ENCODE measurements around the gene KDM2A. TPM values are rescaled to one million over a fixed set of nuclear protein-coding genes. Genes with fewer than 3 reads are reported as not detected.

KDM2A gene
- total RNA-seq, 1 experiment from 2014 or later, result 50.4 TPM

DNA sequence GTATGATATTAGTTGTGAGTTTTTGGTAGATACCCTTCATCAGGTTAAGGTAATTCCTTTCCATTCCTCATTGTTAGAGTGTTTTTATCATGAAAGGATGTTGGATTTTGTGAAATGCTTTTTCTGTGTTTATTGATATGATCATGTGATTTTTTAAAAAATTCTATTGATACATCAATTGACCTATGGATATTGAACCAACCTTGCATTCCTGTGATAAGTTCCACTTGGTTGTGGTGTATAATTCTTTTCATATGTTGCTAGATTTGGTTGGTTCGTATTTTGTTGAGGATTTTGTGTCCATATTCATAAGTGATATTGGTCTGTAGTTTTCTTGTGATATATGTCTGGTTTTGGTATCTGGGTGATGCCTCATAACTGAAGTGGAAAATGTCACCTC lies 176.8 kb downstream of the KDM2A start:
- POLR2A ChIA-PET, result no interaction called here
- Histone ChIP-seq H3K4me3 (replicated peaks in 1 of 2; ENCODE audit: low read depth in 1 of 2, low read length in 2 of 2) (no peak overlapping the region), H3K4me2 (ENCODE audit: low read length) (no peak overlapping the region), H4K20me1 (ENCODE audit: insufficient read depth) (no peaks in the 10 kb centered on the region), H3K27me3 (ENCODE audit: insufficient read depth, low read length) (no peaks in the 10 kb centered on the region), H3K9me2 (ENCODE audit: insufficient read depth) (no peaks in the 10 kb centered on the region), H3K27ac (ENCODE audit: low read depth, low read length) (no peak overlapping the region), H3K9me3 (ENCODE audit: control insufficient read depth in 1 of 2, insufficient read depth in 1 of 2, low read depth in 1 of 2, low read length in 2 of 2) (peaks cover 0 to 17% of the 10 kb centered on the region in 2 experiments; a peak in 1 of 4 replicates), H3K36me3 (ENCODE audit: control insufficient read depth in 1 of 2, insufficient read depth in 2 of 2, low read length in 2 of 2) (peaks cover 6 to 44% of the 10 kb centered on the region in 2 experiments; a peak in 2 of 4 replicates), H3K79me2 (ENCODE audit: insufficient read depth, low read length) (peaks cover 29% of the 10 kb centered on the region; the same call in 1 of the 2 replicates), H2AFZ (ENCODE audit: low read depth, low read length, poor library complexity, severe bottlenecking) (no peak overlapping the region), H3K4me1 (ENCODE audit: control insufficient read depth in 1 of 2, insufficient read depth in 2 of 2, low read length in 2 of 2) (0 out of 4 replicates have a peak, but pooled peaks cover 0 to under 1% of the 10 kb centered on the region in 2 experiments), H3K9ac (ENCODE audit: low read length) (no peak overlapping the region)
- no peak for ATAC-seq
- DNase-seq (ENCODE audit: low read depth, low spot score), result no peak
- CTCF ChIA-PET, result no interaction called here
- no peak for TF ChIP-seq SRF (IDR thresholded peaks at IDR 0.05; ENCODE audit: low read depth)
- TF ChIP-seq, protein P1, sequence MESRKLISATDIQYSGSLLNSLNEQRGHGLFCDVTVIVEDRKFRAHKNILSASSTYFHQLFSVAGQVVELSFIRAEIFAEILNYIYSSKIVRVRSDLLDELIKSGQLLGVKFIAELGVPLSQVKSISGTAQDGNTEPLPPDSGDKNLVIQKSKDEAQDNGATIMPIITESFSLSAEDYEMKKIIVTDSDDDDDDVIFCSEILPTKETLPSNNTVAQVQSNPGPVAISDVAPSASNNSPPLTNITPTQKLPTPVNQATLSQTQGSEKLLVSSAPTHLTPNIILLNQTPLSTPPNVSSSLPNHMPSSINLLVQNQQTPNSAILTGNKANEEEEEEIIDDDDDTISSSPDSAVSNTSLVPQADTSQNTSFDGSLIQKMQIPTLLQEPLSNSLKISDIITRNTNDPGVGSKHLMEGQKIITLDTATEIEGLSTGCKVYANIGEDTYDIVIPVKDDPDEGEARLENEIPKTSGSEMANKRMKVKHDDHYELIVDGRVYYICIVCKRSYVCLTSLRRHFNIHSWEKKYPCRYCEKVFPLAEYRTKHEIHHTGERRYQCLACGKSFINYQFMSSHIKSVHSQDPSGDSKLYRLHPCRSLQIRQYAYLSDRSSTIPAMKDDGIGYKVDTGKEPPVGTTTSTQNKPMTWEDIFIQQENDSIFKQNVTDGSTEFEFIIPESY (IDR thresholded peaks at IDR 0.05; ENCODE audit: extremely low read depth, insufficient replicate concordance, low read length), result no peak
- TF ChIP-seq POLR2AphosphoS5 (IDR thresholded peaks at IDR 0.05; ENCODE audit: low read depth, low read length), result no peak
- TF ChIP-seq, protein P2, sequence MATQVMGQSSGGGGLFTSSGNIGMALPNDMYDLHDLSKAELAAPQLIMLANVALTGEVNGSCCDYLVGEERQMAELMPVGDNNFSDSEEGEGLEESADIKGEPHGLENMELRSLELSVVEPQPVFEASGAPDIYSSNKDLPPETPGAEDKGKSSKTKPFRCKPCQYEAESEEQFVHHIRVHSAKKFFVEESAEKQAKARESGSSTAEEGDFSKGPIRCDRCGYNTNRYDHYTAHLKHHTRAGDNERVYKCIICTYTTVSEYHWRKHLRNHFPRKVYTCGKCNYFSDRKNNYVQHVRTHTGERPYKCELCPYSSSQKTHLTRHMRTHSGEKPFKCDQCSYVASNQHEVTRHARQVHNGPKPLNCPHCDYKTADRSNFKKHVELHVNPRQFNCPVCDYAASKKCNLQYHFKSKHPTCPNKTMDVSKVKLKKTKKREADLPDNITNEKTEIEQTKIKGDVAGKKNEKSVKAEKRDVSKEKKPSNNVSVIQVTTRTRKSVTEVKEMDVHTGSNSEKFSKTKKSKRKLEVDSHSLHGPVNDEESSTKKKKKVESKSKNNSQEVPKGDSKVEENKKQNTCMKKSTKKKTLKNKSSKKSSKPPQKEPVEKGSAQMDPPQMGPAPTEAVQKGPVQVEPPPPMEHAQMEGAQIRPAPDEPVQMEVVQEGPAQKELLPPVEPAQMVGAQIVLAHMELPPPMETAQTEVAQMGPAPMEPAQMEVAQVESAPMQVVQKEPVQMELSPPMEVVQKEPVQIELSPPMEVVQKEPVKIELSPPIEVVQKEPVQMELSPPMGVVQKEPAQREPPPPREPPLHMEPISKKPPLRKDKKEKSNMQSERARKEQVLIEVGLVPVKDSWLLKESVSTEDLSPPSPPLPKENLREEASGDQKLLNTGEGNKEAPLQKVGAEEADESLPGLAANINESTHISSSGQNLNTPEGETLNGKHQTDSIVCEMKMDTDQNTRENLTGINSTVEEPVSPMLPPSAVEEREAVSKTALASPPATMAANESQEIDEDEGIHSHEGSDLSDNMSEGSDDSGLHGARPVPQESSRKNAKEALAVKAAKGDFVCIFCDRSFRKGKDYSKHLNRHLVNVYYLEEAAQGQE (IDR thresholded peaks at IDR 0.05; ENCODE audit: low read depth), result no peak
- TF ChIP-seq EZH2 (IDR thresholded peaks at IDR 0.05), result no peak
- TF ChIP-seq JUND (IDR thresholded peaks at IDR 0.05), result no peak
- no peak for TF ChIP-seq ZNF274 (IDR thresholded peaks at IDR 0.05; ENCODE audit: low read depth, low read length)
- TF ChIP-seq POLR2A (IDR thresholded peaks at IDR 0.05; ENCODE audit: borderline replicate concordance, extremely low read depth, insufficient read depth, insufficient read length), result no peak
- TF ChIP-seq TCF7L2 (IDR thresholded peaks at IDR 0.05; ENCODE audit: borderline replicate concordance, extremely low read depth, insufficient read depth, insufficient read length), result no peak
- TF ChIP-seq EZH2phosphoT487 (IDR thresholded peaks at IDR 0.05; ENCODE audit: borderline replicate concordance), result no peak
- no peak for TF ChIP-seq CTCF (IDR thresholded peaks at IDR 0.05 in 2 of 3, conservative IDR thresholded peaks at IDR 0.05 in 1 of 3; ENCODE audit: borderline replicate concordance in 1 of 3, insufficient read depth in 1 of 3, low read depth in 2 of 3, low read length in 2 of 3)
- no peak for TF ChIP-seq CBX3 (IDR thresholded peaks at IDR 0.05; ENCODE audit: low read depth)
- TF ChIP-seq CEBPB (IDR thresholded peaks at IDR 0.05; ENCODE audit: low read depth), result no peak
- no peak for TF ChIP-seq SIN3A (IDR thresholded peaks at IDR 0.05; ENCODE audit: low read depth)
- TF ChIP-seq FOSL1 (IDR thresholded peaks at IDR 0.05; ENCODE audit: low read depth), result no peak
- TF ChIP-seq, protein P3, sequence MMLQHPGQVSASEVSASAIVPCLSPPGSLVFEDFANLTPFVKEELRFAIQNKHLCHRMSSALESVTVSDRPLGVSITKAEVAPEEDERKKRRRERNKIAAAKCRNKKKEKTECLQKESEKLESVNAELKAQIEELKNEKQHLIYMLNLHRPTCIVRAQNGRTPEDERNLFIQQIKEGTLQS (IDR thresholded peaks at IDR 0.05), result no peak
- no peak for TF ChIP-seq SP1 (IDR thresholded peaks at IDR 0.05; ENCODE audit: low read depth)
- no TSS peak for BruUV-seq (replicated peaks)
- RAD21 ChIA-PET (ENCODE audit: low non-redundant PET in 1 of 2, low total read pairs in 2 of 2, uncharacterized antibody in 2 of 2, unreplicated experiment in 2 of 2), result no interaction called here
- intact Hi-C loops (cut with micrococcal nuclease), result no loop called here

Measured in HCT116 (cell line).